K562 (cell line): Measurements from ENCODE around the gene SPAG9. TPM values are rescaled to one million over a fixed set of nuclear protein-coding genes. Genes with fewer than 3 reads are reported as not detected.

Experiments
- ATAC-seq: fragments of 200-7000 bp; cut with Tn5 transposase; 3 replicates; pipeline ENCODE4 v1.9.1; 2020; ENCODE audit warnings: moderate library complexity
- BruUV-seq: library from RNA; stranded (reverse); fragments of 400-500 nt; replicated peaks from 2 replicates; lab custom pipeline; 2021; lab: Mats Ljungman, UMichigan
- CTCF ChIA-PET: fragments of 300-600 bp; formaldehyde crosslinking; extraction: SDS; loops from one replicate; lab custom pipeline; 2021; ENCODE audit warnings: low intra/inter-chr PET ratio; lab: Yijun Ruan, JAX
- POLR2A ChIA-PET: fragments of 300-600, 350-650 bp; sonication (Branson Sonifier 250); formaldehyde crosslinking; extraction: SDS; loops from one replicate; lab custom pipeline; 2021; ENCODE audit warnings: antibody characterized with exemption, inconsistent platforms; lab: Yijun Ruan, JAX
- DNase-seq, 4 experiments: peaks; one replicate each; pipeline versions ENCODE4 v3.0.0 to v3.0.0-alpha.2; 2011 to 2018; ENCODE audit warnings: low spot score in 3 of 4, mixed read lengths in 3 of 4; ENCODE audit errors: extremely low read depth in 1 of 4
- FAIRE-seq: peaks from 2 replicates; lab custom pipeline; 2011; peaks lifted over from hg19 to GRCh38; lab: Jason Lieb, UNC
- H2AFZ ChIP-seq: 2 replicates; pipeline ENCODE4 v1.6.0; 2011; ENCODE audit warnings: low read depth, low read length, control low read depth, inconsistent platforms
- H3K27ac ChIP-seq: fragments of 200-600 bp; 3 replicates; pipeline ENCODE4 v1.8.0; 2011; ENCODE audit warnings: low read depth, mild to moderate bottlenecking, control low read depth, inconsistent platforms, low read length, moderate library complexity, mixed read lengths; ENCODE audit errors: extremely low read depth
- H3K27me3 ChIP-seq, 2 experiments: fragments of 300-600 bp in 1 of 2; 2 replicates in 1 of 2; 3 replicates in 1 of 2; pipeline versions ENCODE4 v1.6.0 to v1.8.0; 2011; ENCODE audit warnings: inconsistent platforms in 2 of 2, low read length in 2 of 2, mild to moderate bottlenecking in 1 of 2, mixed read lengths in 1 of 2, moderate library complexity in 1 of 2; ENCODE audit not compliant: control insufficient read depth in 2 of 2, insufficient read depth in 2 of 2
- H3K36me3 ChIP-seq: fragments of 300-600 bp; 3 replicates; pipeline ENCODE4 v1.8.0; 2011; ENCODE audit warnings: mild to moderate bottlenecking, low read length, inconsistent platforms; ENCODE audit not compliant: control insufficient read depth, insufficient read depth
- H3K4me1 ChIP-seq, 2 experiments: fragments of 200-600 bp in 1 of 2; replicated peaks in 1 of 2; 2 replicates in 1 of 2; 3 replicates in 1 of 2; pipeline versions ENCODE4 v1.5.1 to v1.8.0; 2011; ENCODE audit warnings: inconsistent platforms in 2 of 2, low read length in 2 of 2, mild to moderate bottlenecking in 1 of 2, mixed read lengths in 1 of 2, moderate library complexity in 1 of 2; ENCODE audit not compliant: control insufficient read depth in 2 of 2, insufficient read depth in 2 of 2
- H3K4me2 ChIP-seq: 2 replicates; pipeline ENCODE4 v1.6.1; 2011; ENCODE audit warnings: low read length, control low read depth, inconsistent platforms, mixed read lengths; ENCODE audit not compliant: insufficient read depth
- H3K4me3 ChIP-seq: fragments of 200-600 bp; sonication (generic), shearing (Covaris generic); 2 replicates; pipeline ENCODE4 v1.5.1; 2016; ENCODE audit warnings: control low read depth, inconsistent platforms
- H3K79me2 ChIP-seq: fragments of 200-600 bp; 3 replicates; pipeline ENCODE4 v1.8.0; 2011; ENCODE audit warnings: low read length, inconsistent platforms; ENCODE audit not compliant: control insufficient read depth, insufficient read depth
- H3K9ac ChIP-seq, 2 experiments: 2 replicates each; pipeline versions ENCODE4 v1.6.0 to v1.6.1; 2011; ENCODE audit warnings: low read depth in 2 of 2, low read length in 2 of 2, control low read depth in 1 of 2, inconsistent platforms in 1 of 2, mild to moderate bottlenecking in 1 of 2, mixed read lengths in 1 of 2; ENCODE audit not compliant: insufficient read depth in 1 of 2
- H3K9me1 ChIP-seq: one replicate; pipeline ENCODE4 v1.6.0; 2011; ENCODE audit warnings: inconsistent platforms, mild to moderate bottlenecking, low read length, moderate library complexity; ENCODE audit not compliant: control insufficient read depth, insufficient read depth
- H3K9me3 ChIP-seq: replicated peaks from 2 replicates; pipeline ENCODE4 v1.5.1; 2011; ENCODE audit warnings: low read depth, low read length, inconsistent platforms; ENCODE audit not compliant: control insufficient read depth, insufficient read depth
- H4K20me1 ChIP-seq: replicated peaks from 2 replicates; pipeline ENCODE4 v1.6.1; 2011; ENCODE audit warnings: low read length, inconsistent platforms, mixed read lengths; ENCODE audit not compliant: control insufficient read depth, insufficient read depth
- BACH1 ChIP-seq: fragments of 200-800 bp; sonication (Bioruptor generic); IDR thresholded peaks from 2 replicates; pipeline ENCODE4 v1.6.1; 2016; ENCODE audit warnings: missing genetic modification characterization, missing compliant biosample characterization
- CHD7 ChIP-seq: fragments of 200-600 bp; sonication (generic); IDR thresholded peaks from one replicate; pipeline ENCODE4 v1.6.1; 2012; ENCODE audit warnings: mild to moderate bottlenecking, low read depth, low read length, inconsistent platforms
- KDM5B ChIP-seq: fragments of 200-600 bp; sonication (generic); IDR thresholded peaks from 2 replicates; pipeline ENCODE4 v1.6.1; 2012; ENCODE audit warnings: low read depth, mild to moderate bottlenecking, moderate library complexity, low read length, control low read depth, inconsistent platforms; ENCODE audit not compliant: insufficient replicate concordance
- MTA2 ChIP-seq: fragments of 450-650 bp; IDR thresholded peaks from 2 replicates; pipeline ENCODE4 v1.6.1; 2016; ENCODE audit warnings: low read depth
- RBBP5 ChIP-seq: fragments of 200-600 bp; sonication (generic); IDR thresholded peaks from 2 replicates; pipeline ENCODE4 v1.6.1; 2012; ENCODE audit warnings: borderline replicate concordance, mild to moderate bottlenecking, low read length, control low read depth, inconsistent platforms; ENCODE audit not compliant: insufficient read depth, poor library complexity, severe bottlenecking
- SMAD1 ChIP-seq: fragments of 150-350 bp; IDR thresholded peaks from 2 replicates; pipeline ENCODE4 v1.6.1; 2014; ENCODE audit warnings: low read length, low read depth; ENCODE audit not compliant: partially characterized antibody
- SUPT5H ChIP-seq: fragments of 450-650 bp; IDR thresholded peaks from 2 replicates; pipeline ENCODE4 v1.6.1; 2016
- TBP ChIP-seq: optimal IDR thresholded peaks from 2 replicates; pipeline ENCODE3; 2011; ENCODE audit warnings: low read depth, low read length, improper control_type of control experiment
- ZNF668 ChIP-seq: fragments of 250-450 bp; sonication (Bioruptor Pico); IDR thresholded peaks from 2 replicates; pipeline ENCODE4 v1.8.0; 2022; ENCODE audit warnings: mild to moderate bottlenecking, inconsistent platforms
- WGBS: fragments of 100-300 bp; shearing (Covaris generic); methylation state at CpG from one replicate; pipeline ENCODE4 v1.1.6; 2016; ENCODE audit warnings: low coverage, mixed read lengths; ENCODE audit not compliant: insufficient coverage; ENCODE audit errors: missing lambda C conversion rate; 5-methylcytosine and 5-hydroxymethylcytosine counted together
- in situ Hi-C: fragments of 300-500 bp; cut with MboI; formaldehyde crosslinking; loops from 4 replicates; pipeline ENCODE4 v1.15.0; 2018; ENCODE audit warnings: inconsistent platforms, mixed read lengths
- intact Hi-C: fragments of 100-400 bp; cut with micrococcal nuclease; formaldehyde crosslinking; loops from 2 replicates; pipeline ENCODE4 v1.14.2; 2022
- polyA plus RNA-seq, 8 experiments: library from polyadenylated mRNA; depleted of rRNA in 4 of 8; stranded (reverse) in 5 of 8; unstranded in 3 of 8; fragments of >200 nt; fragmentation: Nextera tagmentation in 2 of 8; fragmentation: Illumina TruSeq in 1 of 8; extraction: Ambion mirVana in 2 of 8; extraction: Trizol in 1 of 8; gene quantifications; 2 replicates each; pipeline versions ENCODE4 v1.2.1 to v1.2.3, GENCODE V29; 2011 to 2014; ENCODE audit warnings: inconsistent platforms in 1 of 8, missing spikeins in 1 of 8
- total RNA-seq, 7 experiments: library from RNA; depleted of rRNA in 6 of 7; stranded (reverse); fragments of >200 nt in 6 of 7; fragmentation: Illumina TruSeq in 2 of 7; extraction: Trizol in 2 of 7; gene quantifications; 2 replicates each; pipeline versions ENCODE4 v1.2.1 to v1.2.3, GENCODE V29; 2011 to 2021; ENCODE audit warnings: low replicate concordance in 1 of 7

Gene SPAG9
- total and polyA plus RNA-seq, 9 of the 15 experiments (the other 6 are each of a cell fraction or from before 2014, with no cell fraction given), result 12.2 to 99.2 (median 58.2) TPM

- Histone ChIP-seq H3K9me1 (no peaks in the 10 kb centered on the region), H3K27me3 (no peaks in the 10 kb centered on the region), H3K36me3 (peaks cover 8% of the 10 kb centered on the region; the same call in 2 of the 3 replicates), H4K20me1 (peaks cover 21% of the 10 kb centered on the region; the same call in 1 of the 2 replicates), H3K9me3 (no peaks in the 10 kb centered on the region), H3K79me2 (peaks cover 40% of the 10 kb centered on the region), H3K9ac (peak overlapping the region; percentile 32 to 99; a peak in 3 of 4 replicates), H3K27ac (peak overlapping the region; percentile 97), H3K4me2 (peak overlapping the region; percentile 85), H2AFZ (peak overlapping the region; percentile 96), H3K4me1 (peaks cover 12 to 23% of the 10 kb centered on the region in 2 experiments), H3K4me3 (peak overlapping the region; percentile 57)
- peak; percentile 86 for ATAC-seq
- peak; percentile 91 to 99 (median 92) for DNase-seq
- TSS peak; percentile 98 for BruUV-seq
- in situ Hi-C loops (no loop called here), intact Hi-C loops (loop anchor here (1.0 kb wide), 1 partner anchor 31 kb away; the partner anchor contains the start of gene NME1)
- ChIA-PET POLR2A (interaction anchor here (0.6 to 2.3 kb wide), 11 partner anchors 9 to 259 kb away, joined by 3 to 8 read pairs (median 4); partner anchors contain the start of gene NME1), CTCF (no interaction called here)
- WGBS, result 2% methylated on average over 23 of the region's 23 CpGs
- FAIRE-seq, result peak; percentile 97
- TF ChIP-seq BACH1 (tag) (peak; percentile 85), TBP (peak; percentile 91), ZNF668 (CRISPR knock-in tag) (no peak), SMAD1 (peak; percentile 90), CHD7 (no peak), RBBP5 (peak; percentile 52), MTA2 (peak; percentile 56), SUPT5H (peak; percentile 98), KDM5B (peak; percentile 80)
These were observed 1.2 kb upstream of the SPAG9 start for GRCh38 chr17:51121620-51122472.
